GM18505 (cell line): ENCODE data around the gene TBC1D22A.

ENCODE experiments used
- ATAC-seq: cut with Tn5 transposase; IDR thresholded peaks from one replicate; pipeline ENCODE4 v1.9.1; 2021; ENCODE audit not compliant: unreplicated experiment
- POLR2A ChIP-seq: IDR thresholded peaks from 4 replicates; pipeline ENCODE4 v1.6.1; 2011; ENCODE audit warnings: borderline replicate concordance; ENCODE audit not compliant: insufficient read depth, insufficient read length; ENCODE audit errors: extremely low read depth

Gene TBC1D22A

GRCh38 chr22:47094861-47095330, 332.4 kb downstream of the TBC1D22A start:
- ATAC-seq: no peak
- no peak for TF ChIP-seq POLR2A

GRCh38 chr22:47095395-47096122, 333.1 kb downstream of the TBC1D22A start:
- no peak for ATAC-seq
- TF ChIP-seq POLR2A: no peak

DNA sequence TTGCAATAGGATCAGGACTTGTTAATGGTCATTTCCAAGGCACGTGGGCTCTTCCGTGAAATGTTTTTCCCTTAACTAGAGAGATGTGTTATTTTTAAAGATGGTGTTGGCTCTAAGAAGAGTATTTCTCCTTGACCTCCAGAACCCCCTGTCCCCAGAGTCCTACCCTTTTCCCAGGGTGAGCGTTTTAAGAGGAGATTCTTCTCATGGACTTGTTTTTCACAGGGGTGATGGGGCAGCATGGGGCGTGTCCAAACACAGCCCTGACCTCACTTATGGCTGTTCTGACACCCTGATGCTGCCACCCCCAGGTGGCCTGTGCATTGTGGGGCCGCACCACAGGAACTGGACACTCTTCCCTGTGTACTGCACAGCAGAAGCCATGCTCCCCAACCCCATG, 335.7 kb downstream of the TBC1D22A start:
- no peak for ATAC-seq

DNA sequence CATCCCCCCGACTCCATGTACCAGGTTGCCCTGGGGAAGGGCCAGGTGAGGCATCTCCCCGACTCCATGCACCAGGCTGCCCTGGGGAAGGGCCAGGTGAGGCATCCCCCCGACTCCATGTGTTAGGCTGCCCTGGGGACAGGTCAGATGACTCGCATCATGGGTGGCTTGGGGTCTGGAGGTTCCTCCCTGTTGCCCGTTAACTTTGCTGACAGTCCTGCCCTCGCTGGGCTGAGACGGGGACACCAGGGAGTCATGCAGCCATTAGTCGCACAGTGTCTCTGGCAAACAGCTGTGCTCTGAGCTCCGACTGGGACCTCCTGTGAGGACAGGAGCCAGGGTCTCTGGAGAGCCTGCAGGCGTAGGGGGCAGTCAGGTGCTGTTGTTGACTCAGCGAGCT, 336.1 kb downstream of the TBC1D22A start:
- ATAC-seq: no peak
- no peak for TF ChIP-seq POLR2A

More for the DNA sequence above, 335.7 kb downstream of the TBC1D22A start:
- no peak for TF ChIP-seq POLR2A

DNA sequence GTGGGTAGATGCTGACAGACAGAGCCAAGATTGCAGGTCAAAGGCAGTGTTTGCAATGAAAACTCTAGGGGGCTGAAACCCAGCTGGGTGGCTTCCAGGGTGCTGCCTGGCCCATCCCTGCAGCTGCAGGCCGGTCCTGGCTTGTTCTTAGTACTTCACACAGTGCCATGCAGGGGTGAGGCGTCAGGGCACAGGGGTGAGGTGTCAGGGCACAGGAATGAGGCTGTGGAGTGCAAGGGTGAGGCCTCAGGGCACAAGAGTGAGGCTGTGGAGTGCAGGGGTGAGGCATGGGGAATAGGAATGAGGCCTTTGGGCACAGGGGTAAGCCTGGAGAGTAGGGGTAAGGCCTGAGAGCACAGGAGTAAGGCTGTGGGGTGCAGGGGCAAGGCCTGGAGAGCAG, 337.6 kb downstream of the TBC1D22A start:
- ATAC-seq: no peak
- no peak for TF ChIP-seq POLR2A

DNA sequence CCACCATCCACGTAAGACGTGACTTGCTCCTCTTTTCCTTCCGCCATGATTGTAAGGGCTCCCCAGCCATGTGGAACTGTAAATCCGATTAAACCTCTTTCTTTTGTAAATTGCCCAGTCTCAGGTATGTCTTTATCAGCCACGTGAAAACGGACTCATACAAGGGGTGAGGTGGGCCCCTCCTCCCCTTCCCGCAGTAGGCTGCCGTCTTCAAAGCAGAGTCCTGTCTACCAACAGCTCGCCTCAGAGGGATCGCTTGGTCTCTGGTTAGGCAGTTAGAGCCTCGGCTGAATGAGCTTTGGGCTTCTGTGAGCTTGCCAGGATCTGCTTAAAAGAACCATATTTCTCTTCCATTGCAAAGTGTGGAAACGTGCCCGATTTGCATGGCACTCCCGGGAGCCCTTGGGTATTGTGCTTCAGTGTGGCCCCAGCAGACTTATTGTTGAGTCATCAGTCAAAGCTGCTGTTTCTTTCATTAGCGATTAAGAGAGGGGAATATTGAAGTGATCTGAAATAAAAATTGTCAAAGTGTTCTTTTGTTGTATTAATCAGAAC, 338.3 kb downstream of the TBC1D22A start:
- ATAC-seq: no peak
- no peak for TF ChIP-seq POLR2A

DNA sequence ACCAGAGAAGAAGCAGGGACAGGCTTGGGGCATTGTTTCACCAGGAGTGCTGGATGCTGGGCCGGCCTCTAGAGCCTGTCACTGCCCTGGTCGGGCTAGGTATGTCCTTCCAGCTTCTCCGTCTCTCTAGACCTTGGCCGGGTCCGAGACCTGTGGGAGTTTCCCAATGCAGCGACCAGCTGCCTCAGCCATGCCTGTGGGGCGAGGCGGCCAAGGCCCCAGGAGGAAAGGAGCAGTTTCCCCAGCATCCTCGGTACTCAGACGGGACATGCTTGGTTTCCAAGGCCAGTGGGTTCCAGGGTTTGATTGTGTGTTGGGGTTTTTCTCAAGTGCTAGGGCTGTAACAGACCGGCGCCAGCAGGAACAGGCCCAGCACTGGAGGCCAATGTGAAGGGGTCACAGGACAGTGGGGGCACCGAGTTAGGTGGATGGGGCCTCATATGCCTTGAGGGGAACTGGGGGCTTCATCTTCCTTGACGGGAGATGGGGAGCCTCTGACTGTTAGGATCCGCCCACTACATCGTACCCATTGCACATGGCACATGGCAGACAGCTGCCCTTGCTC, 339.0 kb downstream of the TBC1D22A start:
- TF ChIP-seq POLR2A: no peak
- no peak for ATAC-seq

GRCh38 chr22:47102081-47102480, 339.6 kb downstream of the TBC1D22A start:
- no peak for TF ChIP-seq POLR2A
- ATAC-seq: no peak

DNA sequence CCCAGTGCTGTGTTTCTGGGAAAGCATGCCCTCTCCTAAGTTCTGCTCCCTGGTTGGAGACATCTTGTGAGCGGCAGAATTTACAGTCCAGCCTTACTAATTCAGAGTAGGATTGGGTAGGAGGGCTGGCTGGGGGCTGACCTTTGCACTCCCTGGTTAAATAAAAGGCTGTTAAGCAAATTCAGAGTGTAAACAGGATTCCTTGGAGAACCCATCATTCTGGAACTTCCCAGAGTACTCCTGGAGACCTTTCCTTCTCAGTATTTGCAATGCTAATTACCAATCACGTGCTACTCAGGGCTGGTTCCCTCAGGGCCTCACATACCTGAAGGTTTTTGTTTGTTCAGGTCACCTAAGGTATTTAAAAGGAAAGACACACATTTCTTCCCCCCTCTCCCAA, 340.2 kb downstream of the TBC1D22A start:
- TF ChIP-seq POLR2A: no peak
- no peak for ATAC-seq

DNA sequence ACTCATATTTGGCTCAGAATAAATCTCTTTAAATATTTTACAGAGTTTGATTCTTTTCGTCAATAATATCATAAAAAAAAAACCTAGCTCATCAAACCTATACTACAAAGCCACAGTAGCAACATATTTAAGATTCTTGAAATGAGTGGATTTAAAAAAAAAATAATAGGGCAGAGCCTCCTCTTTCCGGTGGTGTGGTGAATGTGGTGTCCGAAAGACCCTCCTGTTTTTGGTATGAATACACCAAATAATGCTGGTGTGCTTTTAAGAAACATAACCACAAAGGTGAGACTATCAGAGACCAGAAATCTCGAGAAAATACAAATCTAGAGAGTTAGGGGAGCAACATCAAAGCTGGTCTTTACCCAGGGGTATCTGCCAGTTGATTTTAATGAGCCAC, 342.6 kb downstream of the TBC1D22A start:
- no peak for TF ChIP-seq POLR2A
- no peak for ATAC-seq

- ATAC-seq: no peak
- no peak for TF ChIP-seq POLR2A
Observed at GRCh38 chr22:47106806-47107205, 344.4 kb downstream of the TBC1D22A start.

- ATAC-seq: no peak
- TF ChIP-seq POLR2A: no peak
Observed at GRCh38 chr22:47107431-47107830, 345.0 kb downstream of the TBC1D22A start.

DNA sequence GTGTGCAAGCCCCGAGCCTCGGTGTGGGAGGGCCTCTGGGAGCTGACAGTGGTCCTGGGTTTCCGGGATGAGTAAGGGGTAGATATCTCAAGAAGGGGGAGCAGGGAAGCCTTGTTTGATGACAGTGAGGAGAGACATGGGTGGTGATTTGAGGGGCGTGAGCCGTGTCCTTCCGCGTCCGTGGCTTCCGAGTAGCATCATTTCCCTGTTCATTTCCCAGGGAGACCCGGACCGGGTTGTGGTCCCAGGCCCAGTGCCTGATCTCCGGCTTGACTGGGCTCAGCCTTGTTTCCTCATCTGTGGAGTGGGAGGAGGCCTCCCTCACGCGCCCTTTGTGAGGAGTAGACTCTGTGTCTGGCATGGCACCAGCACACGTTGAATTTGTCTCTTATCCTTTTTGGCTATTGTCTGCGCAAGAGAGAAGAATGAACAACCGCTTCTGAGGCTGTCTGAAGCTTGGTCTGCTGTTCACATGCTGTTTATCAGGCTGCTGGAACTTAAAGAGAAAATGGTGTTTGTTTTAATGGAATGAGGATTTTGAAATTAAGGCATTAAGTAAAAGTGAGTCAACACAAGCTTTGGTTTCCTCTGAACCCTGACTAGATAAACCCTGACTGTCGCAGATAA, 348.5 kb downstream of the TBC1D22A start:
- no peak for TF ChIP-seq POLR2A
- no peak for ATAC-seq
